DMS153 treated with DMSO at 0.1 percent for 48 hours (cell line): ENCODE measurements around the gene PRKG1.
"Not testable (repeated sequence)": the region's sequence is repeated elsewhere in the genome, so short reads cannot be mapped to it uniquely, and the experiment has no call there.

Source experiments
- DNase-seq: peaks from one replicate; lab custom pipeline; 2025; ENCODE audit not compliant: unreplicated experiment; lab: John Stamatoyannopoulos, UW

PRKG1 gene

DNA sequence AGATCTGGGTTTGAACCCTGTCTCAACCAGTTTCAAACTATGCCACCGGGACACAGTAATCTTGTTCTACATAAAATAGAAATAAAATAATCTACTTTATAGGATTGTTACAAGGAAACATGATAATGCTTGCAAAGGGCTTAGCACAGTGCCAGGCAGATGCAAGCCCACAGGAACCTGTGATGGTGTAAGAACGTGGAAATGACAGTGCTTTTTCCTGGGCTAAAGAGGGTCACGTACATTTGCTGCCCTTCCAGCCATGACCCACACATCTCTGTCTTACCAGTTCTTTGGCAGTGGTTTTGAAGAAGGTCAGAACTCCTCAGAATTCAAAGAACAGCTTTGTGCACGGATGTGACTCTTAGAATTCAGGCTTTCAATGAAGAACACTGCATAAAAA lies 342.2 kb downstream of the PRKG1 start:
- DNase-seq: no peak

GRCh38 chr10:51419196-51420093 lies 345.2 kb downstream of the PRKG1 start:
- no peak for DNase-seq

- no peak for DNase-seq
These were observed 347.6 kb downstream of the PRKG1 start for GRCh38 chr10:51421853-51422252.

- no peak for DNase-seq
These were observed 348.2 kb downstream of the PRKG1 start for GRCh38 chr10:51422311-51423120.

DNA sequence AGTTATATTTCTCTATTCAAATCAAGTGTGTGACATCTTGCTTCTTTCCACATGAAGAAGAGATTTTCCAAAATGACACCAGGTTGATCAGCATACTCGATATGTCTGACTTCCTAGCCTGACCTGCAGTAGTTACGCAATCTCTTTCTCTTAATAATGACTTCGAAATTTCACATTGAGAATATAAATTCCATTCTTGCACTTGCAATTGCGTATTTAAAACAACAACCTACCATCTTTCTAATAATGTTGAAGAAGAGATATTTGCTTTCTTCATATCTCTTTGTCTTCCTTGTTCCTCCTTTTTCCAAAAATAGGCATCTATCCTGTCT lies 348.8 kb downstream of the PRKG1 start:
- no peak for DNase-seq

- DNase-seq: no peak
These were observed 351.1 kb downstream of the PRKG1 start for GRCh38 chr10:51425431-51425830.

DNA sequence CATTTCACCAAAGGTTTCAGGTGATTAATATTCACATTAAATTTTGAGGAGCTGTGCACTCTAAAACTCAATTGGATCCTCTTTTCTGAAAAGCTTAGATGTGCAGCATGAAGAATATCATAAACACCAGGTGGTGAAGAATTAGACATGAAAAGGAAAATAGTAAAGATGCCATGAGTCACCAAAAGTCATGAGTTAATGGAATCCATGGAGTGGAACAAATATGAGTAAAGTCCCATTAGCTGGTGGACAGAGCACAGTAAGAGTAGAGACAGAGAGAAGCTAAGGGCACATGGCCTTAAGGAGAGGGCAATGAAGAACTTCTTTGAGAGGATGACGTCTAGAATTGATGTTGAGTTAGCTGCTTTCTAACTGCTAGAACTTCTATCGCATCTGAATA lies 353.5 kb downstream of the PRKG1 start:
- no peak for DNase-seq

DNA sequence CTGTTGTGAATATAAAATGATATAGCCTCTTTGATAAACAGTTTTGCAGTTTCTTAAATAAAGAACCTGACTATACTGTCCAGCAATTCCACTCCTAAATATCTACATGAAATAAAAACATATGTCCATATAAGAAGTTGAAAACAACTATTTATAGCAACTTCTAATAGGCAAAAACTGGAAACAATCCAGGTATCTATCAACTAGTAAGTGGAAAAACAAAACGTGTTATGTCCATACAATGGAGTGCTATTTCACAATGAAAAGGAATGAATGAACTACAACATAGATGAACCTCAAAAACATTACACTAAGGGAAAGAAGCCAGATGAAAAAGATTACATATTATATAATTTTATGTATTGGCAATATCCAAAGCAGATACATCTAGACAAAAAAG lies 356.2 kb downstream of the PRKG1 start:
- DNase-seq: no peak

GRCh38 chr10:51433949-51434475 lies 359.7 kb downstream of the PRKG1 start:
- no peak for DNase-seq

GRCh38 chr10:51436805-51437204 lies 362.5 kb downstream of the PRKG1 start:
- no peak for DNase-seq

- DNase-seq: no peak
These were observed 365.4 kb downstream of the PRKG1 start for GRCh38 chr10:51439645-51440044.

DNA sequence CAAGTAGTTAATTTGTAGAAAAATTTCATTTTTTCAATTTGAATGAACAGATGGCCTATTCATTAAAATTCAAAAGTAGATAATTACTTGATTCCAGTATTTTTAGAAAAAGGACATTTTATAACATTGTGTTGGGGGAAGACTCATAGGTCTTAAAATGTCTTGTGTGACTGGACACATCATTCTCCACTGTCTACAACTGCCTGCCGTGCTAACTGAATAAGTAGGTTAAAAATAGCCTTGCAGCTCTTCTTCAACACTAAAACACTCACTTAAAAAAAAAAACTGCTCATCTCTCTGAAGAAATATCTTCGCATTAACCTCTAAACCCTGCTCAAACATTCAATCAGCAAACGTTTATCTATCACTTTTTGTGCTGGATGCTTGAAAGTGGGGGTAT lies 371.3 kb downstream of the PRKG1 start:
- no peak for DNase-seq

DNA sequence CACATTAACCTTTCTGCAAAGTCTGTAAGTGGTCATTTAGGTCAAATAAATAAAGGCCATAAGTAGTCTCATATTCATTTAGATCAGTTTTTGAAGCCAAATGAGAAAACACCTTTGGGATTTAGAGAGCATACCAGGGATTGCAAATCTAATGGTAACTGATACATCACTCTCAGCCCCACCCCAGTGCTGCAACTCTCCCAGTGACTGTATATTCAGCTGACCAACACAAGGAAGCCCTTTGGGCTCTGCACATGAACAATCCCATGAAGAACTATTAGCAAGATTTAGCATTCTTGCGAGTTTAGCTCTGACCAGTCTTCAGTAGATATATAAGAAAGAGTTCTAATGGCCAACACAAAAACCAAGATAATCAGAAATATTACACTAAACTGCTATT lies 372.8 kb downstream of the PRKG1 start:
- DNase-seq: no peak

- not testable (repeated sequence) for DNase-seq
These were observed 381.5 kb downstream of the PRKG1 start for GRCh38 chr10:51455762-51456161.

- no peak for DNase-seq
These were observed 385.2 kb downstream of the PRKG1 start for GRCh38 chr10:51459476-51459875.

- DNase-seq: no peak
These were observed 387.9 kb downstream of the PRKG1 start for GRCh38 chr10:51462076-51462779.

GRCh38 chr10:51468424-51468823 lies 394.1 kb downstream of the PRKG1 start:
- DNase-seq: no peak

GRCh38 chr10:51469686-51470085 lies 395.4 kb downstream of the PRKG1 start:
- DNase-seq: no peak

- no peak for DNase-seq
These were observed 397.0 kb downstream of the PRKG1 start for GRCh38 chr10:51471271-51471670.

- no peak for DNase-seq
These were observed 397.9 kb downstream of the PRKG1 start for GRCh38 chr10:51472154-51472553.

- no peak for DNase-seq
These were observed 405.4 kb downstream of the PRKG1 start for GRCh38 chr10:51479711-51480110.
